22Rv1 (cell line): ENCODE data around the gene EVL.

Experiments
- CTCF ChIP-seq: fragments of 450-650 bp; IDR thresholded peaks from 2 replicates; pipeline ENCODE4 v1.5.1; 2017; ENCODE audit warnings: mild to moderate bottlenecking
- ZFX ChIP-seq: fragments of 450-650 bp; IDR thresholded peaks from 2 replicates; pipeline ENCODE4 v1.6.1; 2017; ENCODE audit warnings: antibody characterized with exemption, borderline replicate concordance

- TF ChIP-seq CTCF: no peak
- TF ChIP-seq ZFX: no peak
These were observed 14.4 kb downstream of the EVL start for GRCh38 chr14:100079726-100080005.
